K562 (cell line): ENCODE results near the gene GAB2. TPM values are rescaled to one million over a fixed set of nuclear protein-coding genes. Genes with fewer than 3 reads are reported as not detected.

ENCODE experiments used
- ARID1B ChIP-seq: fragments of 450-650 bp; IDR thresholded peaks from 2 replicates; pipeline ENCODE4 v1.6.1; 2016; ENCODE audit warnings: antibody characterized with exemption, mild to moderate bottlenecking, inconsistent platforms
- BCOR ChIP-seq: fragments of 450-650 bp; IDR thresholded peaks from 2 replicates; pipeline ENCODE4 v1.6.1; 2016
- CBX3 ChIP-seq, 2 experiments: IDR thresholded peaks; 1 replicate in 1 of 2; 2 replicates in 1 of 2; pipeline ENCODE4 v1.6.1; 2012; ENCODE audit warnings: inconsistent platforms in 2 of 2, low read length in 2 of 2, borderline replicate concordance in 1 of 2, control low read depth in 1 of 2
- CXXC5 ChIP-seq: fragments of 250-450 bp; sonication (Bioruptor Pico); IDR thresholded peaks from 2 replicates; pipeline ENCODE4 v1.8.0; 2022; ENCODE audit warnings: inconsistent platforms, mild to moderate bottlenecking, moderate library complexity
- E2F5 ChIP-seq: sonication (generic); formaldehyde crosslinking; IDR thresholded peaks from 2 replicates; pipeline ENCODE4 v1.8.0; 2022; ENCODE audit warnings: mild to moderate bottlenecking, missing genetic modification reagents
- FIP1L1 ChIP-seq: fragments of 200-400 bp; formaldehyde crosslinking; IDR thresholded peaks from 2 replicates; pipeline ENCODE4 v1.6.1; 2018; ENCODE audit warnings: mild to moderate bottlenecking, low read depth, low read length; ENCODE audit not compliant: poor library complexity, severe bottlenecking
- FOXM1 ChIP-seq, 2 experiments: fragments of 450-650 bp in 1 of 2; sonication (generic) in 1 of 2; formaldehyde crosslinking in 1 of 2; IDR thresholded peaks; 2 replicates each; pipeline versions ENCODE4 v1.6.1 to v1.9.0; 2017 to 2022; ENCODE audit warnings: low read depth in 2 of 2, mild to moderate bottlenecking in 2 of 2, missing genetic modification reagents in 1 of 2, moderate library complexity in 1 of 2
- HINFP ChIP-seq: fragments of 450-650 bp; conservative IDR thresholded peaks from 2 replicates; pipeline ENCODE4 v1.6.1; 2016; ENCODE audit warnings: missing genetic modification characterization, low read depth, mild to moderate bottlenecking, control low read depth, missing compliant biosample characterization
- HIVEP1 ChIP-seq: fragments of 250-450 bp; sonication (Bioruptor Pico); IDR thresholded peaks from 2 replicates; pipeline ENCODE4 v1.4.0; 2020; ENCODE audit warnings: mild to moderate bottlenecking
- KHSRP ChIP-seq: fragments of 450-650 bp; IDR thresholded peaks from 2 replicates; pipeline ENCODE4 v1.6.1; 2017
- MXI1 ChIP-seq: IDR thresholded peaks from 2 replicates; pipeline ENCODE4 v1.6.1; 2011; ENCODE audit warnings: low read depth, mild to moderate bottlenecking, improper control_type of control experiment, low read length
- RAD21 ChIP-seq, 2 experiments: fragments of 250-450 bp in 1 of 2; fragments of 450-650 bp in 1 of 2; sonication (Bioruptor Pico) in 1 of 2; formaldehyde crosslinking in 1 of 2; IDR thresholded peaks in 1 of 2; conservative IDR thresholded peaks in 1 of 2; 2 replicates each; pipeline versions ENCODE4 v1.4.0 to v1.8.0; 2020 to 2022; ENCODE audit warnings: mild to moderate bottlenecking in 2 of 2, moderate library complexity in 1 of 2
- ZKSCAN8 ChIP-seq: fragments of 200-800 bp; sonication (Bioruptor generic); IDR thresholded peaks from 2 replicates; pipeline ENCODE4 v1.6.1; 2016; ENCODE audit warnings: missing genetic modification characterization, missing compliant biosample characterization
- ZNF165 ChIP-seq: fragments of 250-450 bp; sonication (Bioruptor Pico); IDR thresholded peaks from 2 replicates; pipeline ENCODE4 v1.4.0; 2020; ENCODE audit warnings: borderline replicate concordance
- ZNF407 ChIP-seq: fragments of 450-650 bp; IDR thresholded peaks from 2 replicates; pipeline ENCODE4 v1.6.1; 2016; ENCODE audit warnings: low read depth
- ZNF785 ChIP-seq: fragments of 250-450 bp; sonication (Bioruptor Pico); IDR thresholded peaks from 2 replicates; pipeline ENCODE4 v1.4.0; 2020; ENCODE audit warnings: mild to moderate bottlenecking
- polyA plus RNA-seq, 8 experiments: library from polyadenylated mRNA; depleted of rRNA in 4 of 8; stranded (reverse) in 5 of 8; unstranded in 3 of 8; fragments of >200 nt; fragmentation: Nextera tagmentation in 2 of 8; fragmentation: Illumina TruSeq in 1 of 8; extraction: Ambion mirVana in 2 of 8; extraction: Trizol in 1 of 8; gene quantifications; 2 replicates each; pipeline versions ENCODE4 v1.2.1 to v1.2.3, GENCODE V29; 2011 to 2014; ENCODE audit warnings: inconsistent platforms in 1 of 8, missing spikeins in 1 of 8
- total RNA-seq, 7 experiments: library from RNA; depleted of rRNA in 6 of 7; stranded (reverse); fragments of >200 nt in 6 of 7; fragmentation: Illumina TruSeq in 2 of 7; extraction: Trizol in 2 of 7; gene quantifications; 2 replicates each; pipeline versions ENCODE4 v1.2.1 to v1.2.3, GENCODE V29; 2011 to 2021; ENCODE audit warnings: low replicate concordance in 1 of 7

GAB2 gene
- total and polyA plus RNA-seq, 9 of the 15 experiments (the other 6 are each of a cell fraction or from before 2014, with no cell fraction given) = 2.3 to 35.2 (median 16.1) TPM

GRCh38 chr11:78351979-78352841 lies 65.4 kb downstream of the GAB2 start (continued):
- no peak for TF ChIP-seq ZNF165
- TF ChIP-seq ZNF785 = no peak
- no peak for TF ChIP-seq E2F5 (CRISPR knock-in tag)
- TF ChIP-seq BCOR = peak; percentile 17; the same call in 1 of the 2 replicates
- TF ChIP-seq ARID1B = peak; percentile 50; the same call in 1 of the 2 replicates
- peak; percentile 68 for TF ChIP-seq CXXC5
- TF ChIP-seq RAD21 (CRISPR knock-in tag; conservative IDR thresholded peaks at IDR 0.05 in 1 of 2, IDR thresholded peaks at IDR 0.05 in 1 of 2) = no peak
- TF ChIP-seq MXI1 = no peak
- TF ChIP-seq HIVEP1 (CRISPR knock-in tag) = no peak
- no peak for TF ChIP-seq FOXM1 (IDR thresholded peaks at IDR 0.05; ENCODE audit: low read depth)
- no peak for TF ChIP-seq FOXM1 (CRISPR knock-in tag; IDR thresholded peaks at IDR 0.05; ENCODE audit: low read depth)
- no peak for TF ChIP-seq ZNF407
- TF ChIP-seq FIP1L1 = no peak
- peak; percentile 76; the same call in 1 of the 2 replicates for TF ChIP-seq KHSRP
- TF ChIP-seq HINFP (tag) = no peak
- no peak for TF ChIP-seq ZKSCAN8
- no peak for TF ChIP-seq CBX3 (IDR thresholded peaks at IDR 0.05; ENCODE audit: borderline replicate concordance in 1 of 2, low read length in 2 of 2)
